OCI-LY3 (cell line): ENCODE data around the gene OSBPL2.

Experiments used
- CTCF ChIP-seq: fragments of 200-600, 300-600 bp; sonication (generic); IDR thresholded peaks from 2 replicates; pipeline ENCODE4 v1.5.1; 2014; ENCODE audit warnings: antibody characterized with exemption, low read length, low read depth
- EZH2phosphoT487 ChIP-seq: fragments of 200-600 bp; shearing (Covaris generic); IDR thresholded peaks from 2 replicates; pipeline ENCODE4 v1.6.1; 2018; ENCODE audit warnings: antibody characterized with exemption, mixed run types, low read depth

- TF ChIP-seq CTCF: no peak
- no peak for TF ChIP-seq EZH2phosphoT487
Observed at GRCh38 chr20:62293111-62293784, 54.9 kb downstream of the OSBPL2 start.
